ENCODE data around the gene GSTM4. TPM values are rescaled to one million over a fixed set of nuclear protein-coding genes. Genes with fewer than 3 reads are reported as not detected.

The GSTM4 gene
- 33.1 TPM for total RNA-seq

GRCh38 chr1:109655615-109656519 lies at the start of gene GSTM4:
GSTM4 (plus strand) TSS chr1:109656099; CDS start chr1:109656390, 291 bp downstream.

GRCh38 chr1:109619576-109620400 lies 36.1 kb upstream of the GSTM4 start, which contains the start of the genes AMPD2 and GNAT2:
AMPD2 (plus strand) TSS chr1:109619837; CDS start chr1:109621176, 1,339 bp downstream.
GNAT2 (minus strand) TSS chr1:109619616; CDS start chr1:109612870, 6,746 bp downstream.

GRCh38 chr1:109667452-109668122 lies 11.7 kb downstream of the GSTM4 start, which contains the start of gene GSTM2:
GSTM2 (plus strand) TSS chr1:109668057; CDS start chr1:109668116, 59 bp downstream.

GRCh38 chr1:109687641-109688499 lies 32.0 kb downstream of the GSTM4 start, which contains the start of gene GSTM1:
GSTM1 (plus strand) TSS chr1:109687817; CDS start chr1:109687874, 57 bp downstream.

Other genes with a start within 250 kb of the GSTM4 start
- 23.8 TPM for gene PSMA5, start 229.7 kb upstream of the GSTM4 start, total RNA-seq
- 25.6 TPM for gene SYPL2, start 189.6 kb upstream of the GSTM4 start, total RNA-seq
- gene ATXN7L2, start 172.2 kb upstream of the GSTM4 start, total RNA-seq = 6.0 TPM
- gene CYB561D1, start 162.0 kb upstream of the GSTM4 start, total RNA-seq = 6.3 TPM
- 7.6 TPM for gene AMIGO1, start 146.4 kb upstream of the GSTM4 start, total RNA-seq
- 0.35 TPM for gene GPR61, start 116.2 kb upstream of the GSTM4 start, total RNA-seq
- 8.3 TPM for gene GNAI3, start 107.5 kb upstream of the GSTM4 start, total RNA-seq
- gene GNAT2, start 36.5 kb upstream of the GSTM4 start, total RNA-seq = not detected
- gene AMPD2, start 36.3 kb upstream of the GSTM4 start, total RNA-seq = 66.7 TPM
- 102 TPM for gene GSTM2, start 12.0 kb downstream of the GSTM4 start, total RNA-seq
- not detected for gene GSTM1, start 31.7 kb downstream of the GSTM4 start, total RNA-seq
- gene GSTM5, start 56.2 kb downstream of the GSTM4 start, total RNA-seq = 16.5 TPM
- gene GSTM3, start 84.9 kb downstream of the GSTM4 start, total RNA-seq = 175 TPM
- 0.41 TPM for gene EPS8L3, start 107.8 kb downstream of the GSTM4 start, total RNA-seq